HG03280 (cell line): ENCODE data around the gene PAQR6.
A peak's percentile ranks its signal among the peaks of the same experiment; 100 is the strongest.
"Not testable (repeated sequence)": the region's sequence is repeated elsewhere in the genome, so short reads cannot be mapped to it uniquely, and the experiment has no call there.

ENCODE experiments used
- ATAC-seq: cut with Tn5 transposase; IDR thresholded peaks from one replicate; pipeline ENCODE4 v1.9.1; 2021; ENCODE audit warnings: mild to moderate bottlenecking, moderate library complexity; ENCODE audit not compliant: unreplicated experiment

The PAQR6 gene

DNA sequence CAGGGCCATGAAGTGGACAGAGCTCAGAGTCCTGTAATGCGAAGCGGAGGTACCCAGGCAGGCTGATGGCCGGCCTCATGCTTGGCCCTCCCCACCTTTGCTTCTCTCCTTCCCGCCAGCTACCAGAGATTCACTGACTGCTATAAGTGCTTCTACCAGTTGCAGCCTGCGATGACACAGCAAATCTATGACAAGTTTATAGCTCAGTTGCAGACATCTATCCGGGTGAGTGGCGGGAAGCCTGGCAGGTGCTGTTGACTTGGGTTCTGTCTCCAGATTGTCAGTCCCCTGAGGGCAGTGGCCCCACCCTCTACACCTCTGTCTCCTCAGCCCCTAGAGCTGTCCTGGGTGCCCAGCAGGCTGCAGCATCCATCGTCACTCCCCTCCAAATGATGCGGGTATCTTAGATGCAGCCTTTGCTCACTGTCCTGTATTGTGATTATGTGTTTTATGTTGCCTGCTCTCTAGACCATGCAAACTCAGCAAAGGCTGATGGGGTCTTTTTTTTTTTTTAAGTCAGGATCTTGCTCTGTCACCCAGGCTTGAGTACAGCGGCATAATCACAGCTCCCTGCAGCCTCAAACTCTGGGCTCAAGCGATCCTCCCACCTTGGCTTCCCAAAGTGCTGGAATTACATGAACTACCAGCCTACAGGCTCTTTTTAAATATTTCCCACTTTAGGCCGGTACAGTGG, 15.5 kb downstream of the PAQR6 start:
- no peak for ATAC-seq

DNA sequence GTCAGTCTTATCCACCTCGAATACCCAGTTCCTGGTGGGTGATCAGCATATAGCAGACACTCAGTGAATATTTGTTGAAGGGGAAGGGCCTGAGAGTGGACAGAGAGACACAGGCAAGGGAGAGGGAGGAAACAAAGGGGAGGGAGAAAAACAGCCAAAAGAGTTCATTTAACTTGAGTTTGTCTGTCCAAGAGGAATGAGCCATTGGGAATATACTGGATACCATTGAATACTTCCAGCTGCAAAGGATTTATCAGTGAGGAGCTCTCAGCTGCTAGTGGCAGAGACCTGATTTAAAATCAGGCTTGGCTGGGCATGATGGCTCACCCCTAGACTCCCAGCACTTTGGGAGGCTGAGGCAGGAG, 17.4 kb downstream of the PAQR6 start:
- ATAC-seq: no peak

GRCh38 chr1:156229809-156230472, 17.9 kb downstream of the PAQR6 start:
- no peak for ATAC-seq

DNA sequence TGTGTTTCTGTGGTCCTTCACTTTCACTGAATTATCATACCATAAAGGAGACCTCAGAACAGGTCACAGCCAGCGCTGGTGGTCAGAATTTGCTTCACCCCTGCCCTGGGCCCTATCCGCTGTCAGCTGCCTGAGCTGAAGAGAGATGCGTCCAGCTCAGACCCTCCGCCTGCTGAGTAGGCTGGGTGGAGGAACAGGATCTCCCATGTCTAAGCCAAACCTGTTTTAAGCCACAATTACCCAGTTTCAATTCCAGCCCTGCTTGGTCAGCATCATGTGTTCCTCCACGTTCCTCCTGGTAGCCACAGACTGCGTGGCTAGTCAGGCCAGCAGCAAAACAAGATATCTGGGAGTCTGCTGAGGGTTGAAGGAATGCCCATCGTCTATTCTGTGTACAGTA, 19.4 kb downstream of the PAQR6 start:
- no peak for ATAC-seq

DNA sequence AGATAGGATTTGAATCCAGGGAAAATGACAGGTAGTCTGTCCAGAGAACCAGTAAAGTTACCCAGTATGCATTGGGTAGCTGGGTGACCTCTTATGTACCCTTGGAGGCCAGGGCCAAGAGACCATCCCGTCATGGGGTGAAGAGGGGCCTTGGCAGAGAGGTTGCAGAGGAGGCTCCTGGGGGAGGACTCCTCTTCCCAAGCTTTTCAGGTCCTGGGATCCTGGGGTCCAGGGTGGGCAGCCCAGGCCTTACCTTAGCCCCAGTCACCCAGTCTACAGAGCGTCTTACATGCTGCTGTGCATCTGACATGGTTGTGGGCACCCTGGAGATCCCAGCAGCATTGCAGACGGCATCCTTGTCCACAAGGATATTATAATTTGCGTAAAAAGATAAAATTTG, 21.1 kb downstream of the PAQR6 start:
- ATAC-seq: peak; percentile 8

- peak; percentile 71 for ATAC-seq
Measured at GRCh38 chr1:156226116-156226538, 21.7 kb downstream of the PAQR6 start.

DNA sequence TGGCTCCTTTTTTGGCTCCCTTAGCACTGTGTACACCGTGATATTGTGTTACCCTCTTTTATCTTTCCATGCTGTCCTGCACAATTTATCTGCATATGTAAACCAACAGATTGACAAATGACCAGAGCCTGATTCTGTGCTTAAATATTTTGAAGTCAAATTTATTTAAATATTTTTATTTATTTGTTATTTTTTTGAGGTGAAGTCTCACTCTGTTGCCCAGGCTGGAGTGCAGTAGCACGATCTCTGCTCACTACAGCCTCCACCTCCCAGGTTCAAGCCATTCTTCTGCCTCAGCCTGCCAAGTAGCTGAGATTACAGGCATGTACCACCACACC, 22.2 kb downstream of the PAQR6 start:
- no peak for ATAC-seq

DNA sequence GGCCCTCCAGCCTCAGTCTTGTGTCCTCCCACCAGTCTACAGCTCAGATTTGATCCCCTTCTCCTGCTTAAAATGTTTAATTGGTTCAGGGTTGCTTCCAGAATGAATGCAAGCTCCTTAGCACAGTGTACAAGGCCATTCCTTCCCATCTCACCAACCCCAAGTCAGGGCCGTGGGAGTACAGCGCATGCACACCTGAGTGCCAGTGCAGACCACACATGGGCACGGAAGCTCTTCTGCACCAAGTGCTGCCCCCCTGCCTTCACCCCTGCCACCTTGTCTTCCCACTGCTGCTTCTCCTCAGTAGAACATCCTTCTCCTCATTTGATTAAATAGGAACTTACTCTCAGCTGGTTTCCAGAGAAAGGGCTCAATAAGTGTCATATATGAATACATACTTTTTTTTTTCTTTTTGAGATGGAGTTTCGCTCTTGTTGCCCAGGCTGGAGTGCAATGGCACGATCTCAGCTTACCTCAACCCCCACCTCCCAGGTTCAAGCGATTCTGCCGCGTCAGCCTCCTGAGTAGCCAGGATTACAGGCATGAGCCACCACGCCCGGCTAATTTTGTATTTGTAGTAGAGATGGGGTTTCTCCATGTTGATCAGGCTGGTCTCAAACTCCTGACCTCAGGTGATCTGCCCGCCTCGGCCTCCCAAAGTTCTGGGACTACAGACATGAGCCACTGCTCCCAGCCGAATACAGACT, 25.7 kb downstream of the PAQR6 start:
- ATAC-seq: no peak

- no peak for ATAC-seq
Measured at GRCh38 chr1:156220226-156220625, 27.6 kb downstream of the PAQR6 start.

- no peak for ATAC-seq
Measured at GRCh38 chr1:156217871-156218270, 30.0 kb downstream of the PAQR6 start.

DNA sequence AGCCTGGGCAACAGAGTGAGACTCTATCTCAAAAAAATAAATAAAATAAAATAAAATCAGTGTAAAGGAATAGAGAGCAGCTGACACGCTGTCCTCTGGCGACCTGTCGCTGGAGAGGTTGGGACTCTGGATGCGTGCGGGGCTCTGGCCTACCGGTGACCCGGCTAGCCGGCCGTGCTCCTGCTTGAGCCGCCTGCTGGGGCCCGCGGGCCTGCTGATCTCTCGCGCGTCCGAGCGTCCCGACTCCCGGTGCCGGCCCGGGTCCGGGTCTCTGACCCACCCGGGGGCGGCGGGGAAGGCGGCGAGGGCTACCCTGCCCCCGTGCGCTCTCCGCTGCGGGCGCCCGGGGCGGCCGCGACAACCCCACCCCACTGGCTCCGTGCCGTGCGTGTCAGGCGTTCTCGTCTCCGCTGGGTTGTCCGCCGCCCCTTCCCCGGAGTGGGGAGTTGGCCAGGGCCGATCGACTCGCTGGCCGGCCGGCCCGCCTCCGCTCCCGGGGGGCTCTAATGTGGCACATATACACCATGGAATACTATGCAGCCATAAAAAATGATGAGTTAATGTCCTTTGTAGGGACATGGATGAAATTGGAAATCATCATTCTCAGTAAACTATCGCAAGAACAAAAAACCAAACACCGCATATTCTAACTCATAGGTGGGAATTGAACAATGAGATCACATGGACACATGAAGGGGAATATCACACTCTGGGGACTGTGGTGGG, 31.3 kb downstream of the PAQR6 start:
- ATAC-seq: not testable (repeated sequence)

- ATAC-seq: no peak
Measured at GRCh38 chr1:156214024-156214748, 33.7 kb downstream of the PAQR6 start.

- no peak for ATAC-seq
Measured at GRCh38 chr1:156213644-156213966, 34.3 kb downstream of the PAQR6 start.

- peak; percentile 92 for ATAC-seq
Measured at GRCh38 chr1:156212833-156213643, 34.8 kb downstream of the PAQR6 start, which contains the start of gene PMF1. Gene PMF1, plus strand, starts transcription at chr1:156213007. Its CDS starts 9 bp downstream, at chr1:156213016.

GRCh38 chr1:156212130-156212529, 35.7 kb downstream of the PAQR6 start:
- ATAC-seq: no peak

GRCh38 chr1:156211243-156211642, 36.6 kb downstream of the PAQR6 start:
- no peak for ATAC-seq

DNA sequence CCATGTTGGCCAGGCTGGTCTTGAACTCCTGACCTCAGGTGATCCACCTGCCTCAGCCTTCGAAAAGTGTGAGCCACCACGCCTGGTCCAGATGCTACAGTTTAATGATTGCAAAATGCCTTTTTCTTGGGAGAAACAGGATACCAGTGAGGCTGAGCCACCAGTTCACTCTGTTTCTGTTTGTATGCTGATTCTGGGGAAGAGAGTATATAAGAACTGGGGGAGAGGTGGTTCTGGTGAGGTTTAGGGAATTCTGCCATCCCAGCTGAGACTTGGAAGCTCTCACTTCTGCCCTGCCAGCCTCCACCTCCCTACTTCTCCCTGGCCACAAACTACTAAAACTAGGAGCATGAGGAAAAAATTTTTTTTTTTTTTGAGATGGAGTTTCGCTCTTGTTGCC, 43.2 kb downstream of the PAQR6 start:
- no peak for ATAC-seq

DNA sequence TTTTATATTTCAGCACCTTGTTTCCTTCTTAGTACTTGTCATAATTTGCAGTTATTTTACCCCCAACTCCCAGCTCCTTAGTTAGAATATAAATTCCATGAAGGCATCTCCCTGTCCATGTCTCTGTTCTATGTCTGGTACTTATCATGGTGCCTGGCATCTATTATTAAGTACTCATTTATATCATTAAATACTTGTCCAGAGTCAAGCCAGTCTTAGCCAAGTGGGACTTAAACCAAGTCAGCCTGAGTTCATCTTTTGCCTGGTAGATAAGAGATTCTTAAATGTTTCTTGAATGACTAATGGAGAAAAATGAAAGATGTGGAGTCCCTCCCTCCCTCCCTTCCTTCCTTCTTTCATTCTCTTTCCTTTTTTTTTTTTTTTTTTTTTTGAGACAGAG, 44.5 kb downstream of the PAQR6 start:
- ATAC-seq: no peak

DNA sequence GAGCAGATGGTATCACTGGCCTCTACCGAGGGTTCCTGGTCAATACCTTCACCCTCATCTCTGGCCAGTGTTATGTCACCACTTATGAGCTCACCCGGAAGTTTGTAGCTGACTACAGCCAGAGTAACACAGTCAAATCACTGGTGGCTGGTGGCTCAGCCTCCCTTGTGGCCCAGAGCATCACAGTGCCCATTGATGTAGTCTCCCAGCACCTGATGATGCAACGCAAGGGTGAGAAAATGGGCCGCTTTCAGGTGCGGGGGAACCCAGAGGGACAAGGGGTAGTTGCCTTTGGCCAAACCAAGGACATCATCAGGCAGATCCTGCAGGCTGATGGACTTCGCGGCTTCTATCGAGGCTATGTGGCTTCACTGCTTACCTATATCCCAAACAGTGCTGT, 47.8 kb downstream of the PAQR6 start:
- no peak for ATAC-seq

DNA sequence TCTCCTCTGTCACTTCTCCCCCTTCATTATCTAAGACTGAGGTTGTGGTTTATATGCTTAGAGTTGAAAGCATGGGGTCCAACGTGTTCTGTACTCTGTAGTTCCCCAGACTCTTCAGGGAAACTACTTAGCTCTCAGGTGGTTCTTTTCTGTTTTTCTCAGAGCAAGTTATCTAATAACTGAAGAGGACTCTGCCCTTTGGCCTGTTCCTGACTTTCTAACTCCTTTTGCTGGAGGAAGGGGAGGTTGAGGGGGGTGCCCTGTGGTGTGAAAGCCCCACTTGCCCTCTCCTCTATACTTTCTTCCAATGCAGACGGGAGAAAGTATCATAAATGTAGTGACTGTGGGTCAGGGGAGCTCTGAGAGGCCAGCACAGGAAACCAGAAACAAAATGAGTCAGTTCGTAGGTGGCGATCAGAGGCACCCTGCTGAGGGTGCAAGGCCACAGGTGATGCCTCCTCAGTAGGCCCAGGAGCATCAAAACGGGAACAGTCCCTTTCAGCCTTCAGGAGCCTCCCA, 49.0 kb downstream of the PAQR6 start:
- no peak for ATAC-seq
